Stimulated activated naive CD4-positive, alpha-beta T cell treated with Interleukin-2 at 50 U/mL for 16 hours (primary cell): ENCODE results near the gene POU6F2.
"Not testable (repeated sequence)": the region's sequence is repeated elsewhere in the genome, so short reads cannot be mapped to it uniquely, and the experiment has no call there.

ENCODE experiments used
- DNase-seq: peaks from one replicate; lab custom pipeline; 2025; lab: John Stamatoyannopoulos, UW

The POU6F2 gene

GRCh38 chr7:39304668-39305405, 327.1 kb downstream of the POU6F2 start:
- DNase-seq: no peak

DNA sequence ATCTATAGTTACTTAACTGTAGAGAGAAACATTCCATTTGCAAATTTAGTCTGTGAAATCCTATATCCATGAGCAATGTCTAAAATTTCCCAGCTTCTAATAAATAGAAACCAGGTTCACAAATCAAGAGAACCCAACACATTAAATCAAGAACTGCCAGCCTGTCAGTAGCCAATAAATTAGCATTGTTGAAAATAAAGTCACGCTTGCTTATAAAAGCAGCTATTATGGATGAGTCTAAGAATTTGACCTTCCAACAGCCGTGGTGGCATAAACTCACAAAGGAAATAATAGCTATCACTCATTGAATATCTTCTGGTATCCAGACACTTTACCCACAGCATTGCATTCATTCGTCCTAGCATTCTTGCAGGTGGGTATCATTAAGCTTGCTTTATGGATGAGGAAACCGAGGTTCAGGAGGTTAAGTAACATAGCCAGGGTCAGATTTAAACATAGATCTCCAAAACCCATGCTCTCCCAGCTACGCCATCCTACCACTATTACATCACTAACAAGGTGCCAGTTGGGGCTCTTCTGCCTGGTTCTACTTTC, 328.4 kb downstream of the POU6F2 start:
- no peak for DNase-seq

- DNase-seq: no peak
These were observed 333.0 kb downstream of the POU6F2 start for GRCh38 chr7:39310699-39311098.

DNA sequence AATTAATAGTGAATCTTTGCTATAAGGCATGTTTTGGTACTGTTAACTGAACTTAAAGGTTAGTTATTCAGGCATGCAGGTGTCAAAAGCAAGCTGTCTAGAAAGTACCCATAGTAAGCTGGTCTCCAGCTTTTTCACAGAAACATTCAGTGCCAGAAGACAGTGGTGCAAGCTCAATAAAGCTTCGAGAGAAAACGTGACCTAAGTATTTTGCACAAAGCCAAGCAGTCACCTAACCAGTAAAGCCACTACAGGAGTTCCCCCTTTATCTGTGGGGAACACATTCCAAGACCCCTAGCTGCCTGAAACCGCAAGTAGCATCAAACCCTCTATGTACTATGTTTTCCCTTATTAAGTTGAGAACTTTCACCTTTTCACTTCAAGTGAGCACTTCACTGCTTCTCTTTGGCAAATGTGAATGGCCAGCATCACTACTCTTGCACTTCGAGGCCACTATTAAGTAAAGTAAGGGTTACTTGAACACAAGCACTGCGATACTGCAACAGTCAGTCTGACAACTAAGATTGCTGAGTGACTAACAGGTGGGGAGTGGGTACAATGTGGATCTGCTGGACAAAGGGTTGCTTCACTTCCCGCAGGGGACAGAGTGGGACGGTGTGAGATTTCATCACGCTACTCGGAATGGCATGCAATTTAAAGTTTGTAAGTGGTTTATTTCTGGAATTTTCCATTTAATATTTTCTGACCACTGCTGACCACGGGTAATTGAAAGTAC, 334.7 kb downstream of the POU6F2 start:
- no peak for DNase-seq

GRCh38 chr7:39313376-39313775, 335.7 kb downstream of the POU6F2 start:
- DNase-seq: no peak

GRCh38 chr7:39313974-39314373, 336.3 kb downstream of the POU6F2 start:
- no peak for DNase-seq

DNA sequence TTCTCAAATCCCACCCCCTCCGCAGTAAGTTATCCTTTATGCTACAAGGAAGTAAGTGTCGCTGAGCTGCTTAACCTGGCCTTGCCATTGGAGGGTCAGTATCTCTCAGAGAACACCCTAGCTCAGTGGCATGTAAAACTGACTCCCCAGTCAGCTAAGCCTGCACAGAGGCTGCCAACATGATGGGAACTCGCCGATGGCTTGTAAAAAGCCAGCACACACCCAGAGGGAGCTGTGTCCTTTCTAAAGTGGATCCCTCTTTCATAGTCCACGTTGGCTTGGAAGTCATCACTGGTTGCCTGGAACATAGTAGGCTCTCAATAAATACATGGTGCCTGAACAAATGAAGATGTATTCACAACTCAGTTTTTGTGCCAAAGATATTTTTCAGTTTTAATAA, 339.4 kb downstream of the POU6F2 start:
- no peak for DNase-seq

GRCh38 chr7:39317896-39318295, 340.2 kb downstream of the POU6F2 start:
- DNase-seq: no peak

- DNase-seq: no peak
These were observed 343.5 kb downstream of the POU6F2 start for GRCh38 chr7:39321245-39321644.

- no peak for DNase-seq
These were observed 344.3 kb downstream of the POU6F2 start for GRCh38 chr7:39321909-39322498.

GRCh38 chr7:39324139-39324760, 346.5 kb downstream of the POU6F2 start:
- no peak for DNase-seq

DNA sequence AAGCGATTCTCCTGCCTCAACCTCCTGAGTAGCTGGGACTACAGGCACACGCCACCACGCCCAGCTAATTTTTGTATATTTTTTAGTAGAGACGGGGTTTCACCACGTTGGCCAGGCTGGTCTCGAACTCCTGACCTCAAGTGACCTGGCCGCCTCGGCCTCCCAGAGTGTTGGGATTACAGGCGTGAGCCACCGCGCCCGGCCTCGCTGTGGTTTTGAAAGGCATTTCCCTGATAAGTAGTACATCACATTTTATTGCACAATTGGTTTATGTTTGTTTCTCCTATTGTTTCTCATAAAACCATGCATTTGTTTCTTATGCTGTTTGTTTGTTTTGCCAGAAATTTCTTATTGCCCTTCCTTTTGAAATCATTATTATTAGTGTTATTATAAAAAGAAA, 353.9 kb downstream of the POU6F2 start:
- not testable (repeated sequence) for DNase-seq

DNA sequence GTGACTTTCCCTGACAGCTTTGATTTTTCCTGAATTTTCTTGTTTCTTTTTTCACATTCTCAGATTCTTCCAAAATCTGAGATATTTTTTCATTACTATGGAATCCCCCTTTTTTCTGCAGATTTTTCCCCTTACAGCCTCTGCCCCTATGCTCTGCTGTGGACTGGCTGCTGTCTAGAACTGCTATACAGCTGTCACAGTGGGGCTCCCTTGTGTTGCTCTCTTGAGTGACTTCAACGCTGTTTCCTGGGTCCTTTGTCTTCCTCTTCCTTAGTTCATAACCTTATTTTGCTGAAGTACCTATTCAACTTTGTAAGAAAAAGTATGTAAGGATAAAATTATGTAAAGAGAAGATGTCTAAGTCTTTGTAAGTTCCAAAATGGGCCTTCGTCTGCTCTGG, 354.4 kb downstream of the POU6F2 start:
- DNase-seq: no peak

DNA sequence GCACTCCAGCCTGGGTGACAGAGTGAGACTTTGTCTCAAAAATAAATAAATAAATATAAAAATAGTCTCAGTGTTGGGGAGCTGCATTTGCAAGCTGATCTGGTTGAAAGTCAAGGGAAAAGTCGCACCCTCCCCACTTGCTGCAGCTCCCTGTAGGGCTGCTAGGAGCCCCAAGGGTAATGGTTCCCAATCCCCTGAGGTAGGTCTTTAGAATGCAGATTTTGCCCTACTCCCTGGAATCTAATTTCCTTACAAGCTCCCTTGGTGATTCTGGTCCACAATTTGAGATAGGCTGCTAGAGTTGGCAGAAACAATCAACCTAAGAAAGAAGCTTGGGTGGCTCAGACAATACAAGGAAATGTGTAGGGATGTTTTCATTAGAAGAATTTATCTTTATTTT, 356.0 kb downstream of the POU6F2 start:
- DNase-seq: no peak

- DNase-seq: no peak
These were observed 358.7 kb downstream of the POU6F2 start for GRCh38 chr7:39336442-39336841.

GRCh38 chr7:39338716-39339115, 361.0 kb downstream of the POU6F2 start:
- no peak for DNase-seq

DNA sequence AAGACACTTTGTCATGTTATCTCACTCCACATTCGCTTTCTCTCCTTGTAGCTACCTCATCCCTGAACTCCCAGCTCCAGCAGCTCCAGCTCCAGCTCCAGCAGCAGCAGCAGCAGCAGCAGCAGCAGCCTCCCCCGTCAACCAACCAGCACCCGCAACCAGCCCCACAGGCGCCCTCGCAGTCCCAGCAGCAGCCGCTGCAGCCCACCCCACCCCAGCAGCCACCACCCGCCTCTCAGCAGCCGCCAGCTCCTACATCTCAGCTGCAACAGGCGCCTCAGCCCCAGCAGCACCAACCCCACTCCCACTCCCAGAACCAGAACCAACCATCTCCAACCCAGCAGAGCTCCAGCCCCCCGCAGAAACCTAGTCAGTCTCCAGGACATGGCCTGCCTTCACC, 361.9 kb downstream of the POU6F2 start:
- DNase-seq: no peak

DNA sequence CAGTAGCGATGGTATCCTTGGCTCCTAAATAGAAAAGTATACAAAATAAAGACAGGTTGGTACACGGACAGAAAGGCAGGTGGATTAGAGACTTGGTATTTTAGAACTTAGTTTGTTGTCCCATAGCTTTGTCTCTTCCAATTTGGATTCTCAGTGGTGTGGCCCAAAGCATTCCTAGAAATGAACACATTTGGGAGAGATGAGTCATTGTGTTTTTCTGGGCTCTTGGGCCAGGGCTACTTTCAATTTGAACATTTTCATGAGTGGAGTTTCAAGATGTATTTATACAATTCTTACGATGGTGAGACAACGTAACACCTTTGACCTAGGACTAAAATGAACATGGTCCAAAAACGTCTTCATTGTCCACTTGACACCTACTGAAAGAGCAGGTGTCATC, 363.4 kb downstream of the POU6F2 start:
- no peak for DNase-seq

DNA sequence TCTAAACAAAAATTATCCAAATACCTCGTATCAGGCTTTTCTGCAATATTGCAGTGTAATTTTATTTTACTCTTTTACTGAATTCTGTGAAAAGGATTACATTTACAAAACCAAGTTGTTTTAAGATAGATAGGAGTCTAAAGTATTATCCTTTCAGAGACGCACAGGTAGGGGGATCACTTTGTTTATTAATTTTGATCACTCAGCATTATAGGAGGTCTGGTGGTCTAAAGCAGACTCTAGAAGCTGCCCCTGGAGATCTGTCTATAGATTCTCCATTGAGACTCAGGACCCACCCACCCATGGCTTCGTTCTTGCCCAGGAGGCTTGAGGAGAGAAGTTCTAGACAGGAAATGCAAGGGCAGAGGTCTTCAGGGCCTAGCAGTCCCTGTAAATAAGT, 365.1 kb downstream of the POU6F2 start:
- no peak for DNase-seq

- DNase-seq: no peak
These were observed 371.9 kb downstream of the POU6F2 start for GRCh38 chr7:39349452-39350123.

DNA sequence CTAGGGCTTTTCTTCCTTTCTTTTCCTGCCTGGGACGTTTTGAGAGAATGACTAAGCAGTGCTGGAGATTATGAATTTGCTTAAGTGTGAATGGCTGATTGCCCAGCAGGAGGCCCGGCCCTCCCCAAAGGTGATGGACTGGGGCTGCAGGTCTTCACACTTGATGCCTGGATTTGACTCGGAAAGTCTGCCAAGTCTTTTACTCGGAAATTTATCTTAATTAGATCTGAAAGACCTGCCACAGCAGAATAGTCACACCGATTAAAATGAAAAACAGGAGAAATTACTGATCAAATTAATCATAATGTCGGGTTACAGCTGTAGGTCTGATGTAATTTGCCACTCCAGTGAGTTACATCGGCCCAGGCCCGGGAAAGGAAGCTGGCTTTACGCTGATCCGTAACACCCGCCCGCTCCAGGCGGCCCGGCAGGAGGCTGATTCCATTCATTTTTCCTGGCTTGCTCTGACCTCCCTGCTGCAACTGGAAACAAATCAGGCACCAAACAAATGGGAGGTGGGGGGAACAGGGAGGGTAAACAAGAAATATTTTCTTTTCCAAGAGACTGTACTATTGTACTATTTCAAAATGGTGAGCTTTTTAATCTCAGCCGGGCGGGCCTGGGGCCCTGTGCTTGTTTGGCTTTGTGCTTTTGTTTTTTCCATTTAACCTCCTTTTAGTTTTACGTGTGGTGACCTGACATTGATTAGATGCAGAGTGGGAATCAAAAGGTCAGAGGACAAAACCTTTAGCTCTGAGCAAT, 376.1 kb downstream of the POU6F2 start:
- DNase-seq: no peak
